HepG2 (cell line): ENCODE data around the gene TP53BP2. TPM values are rescaled to one million over a fixed set of nuclear protein-coding genes. Genes with fewer than 3 reads are reported as not detected.

Experiments
- CBX1 ChIP-seq: IDR thresholded peaks from one replicate; pipeline ENCODE4 v1.6.1; 2016; ENCODE audit warnings: antibody characterized with exemption, low read depth
- CBX2 ChIP-seq, 2 experiments: fragments of 200-600 bp in 1 of 2; sonication (generic); formaldehyde crosslinking in 1 of 2; IDR thresholded peaks; 2 replicates each; pipeline versions ENCODE4 v1.7.0 to v1.8.1; 2018 to 2022; ENCODE audit warnings: low read depth in 2 of 2, low read length in 1 of 2, mild to moderate bottlenecking in 1 of 2, missing genetic modification reagents in 1 of 2
- FOSL1 ChIP-seq: sonication (generic); formaldehyde crosslinking; IDR thresholded peaks from 2 replicates; pipeline ENCODE4 v1.9.0; 2021; ENCODE audit warnings: missing genetic modification reagents, borderline replicate concordance
- HNF4G ChIP-seq, 2 experiments: sonication (generic) in 1 of 2; formaldehyde crosslinking in 1 of 2; IDR thresholded peaks; 2 replicates each; pipeline versions ENCODE4 v1.4.0 to v1.6.1; 2011 to 2020; ENCODE audit warnings: borderline replicate concordance in 2 of 2, low read depth in 2 of 2, mild to moderate bottlenecking in 2 of 2, low read length in 1 of 2, missing genetic modification reagents in 1 of 2, moderate library complexity in 1 of 2
- REPIN1 ChIP-seq: sonication (generic); formaldehyde crosslinking; IDR thresholded peaks from 2 replicates; pipeline ENCODE4 v1.8.0; 2022; ENCODE audit warnings: missing genetic modification reagents, low read depth, mild to moderate bottlenecking, borderline replicate concordance
- TAF15 ChIP-seq: fragments of 200-400 bp; formaldehyde crosslinking; IDR thresholded peaks from one replicate; pipeline ENCODE4 v1.6.1; 2018; ENCODE audit warnings: mild to moderate bottlenecking, low read depth, low read length; ENCODE audit not compliant: poor library complexity, severe bottlenecking
- ZNF703 ChIP-seq: sonication (generic); formaldehyde crosslinking; IDR thresholded peaks from 2 replicates; pipeline ENCODE4 v1.5.1; 2020; ENCODE audit warnings: missing genetic modification reagents, mild to moderate bottlenecking, moderate library complexity, borderline replicate concordance
- ZNF776 ChIP-seq: sonication (generic); formaldehyde crosslinking; IDR thresholded peaks from 2 replicates; pipeline ENCODE4 v1.4.0; 2020; ENCODE audit warnings: mild to moderate bottlenecking, missing genetic modification reagents
- ZNF879 ChIP-seq: sonication (generic); formaldehyde crosslinking; IDR thresholded peaks from 2 replicates; pipeline ENCODE4 v1.8.1; 2023; ENCODE audit warnings: missing genetic modification reagents
- polyA plus RNA-seq, 8 experiments: library from polyadenylated mRNA; depleted of rRNA in 3 of 8; stranded (reverse) in 7 of 8; unstranded in 1 of 8; fragments of >200 nt; fragmentation: Illumina TruSeq in 4 of 8; extraction: Trizol in 4 of 8; gene quantifications; 2 replicates each; pipeline versions ENCODE4 v1.2.1 to v1.2.3, GENCODE V29; 2011 to 2016; ENCODE audit warnings: low read depth in 4 of 8, missing spikeins in 1 of 8, mixed read lengths in 1 of 8; ENCODE audit not compliant: insufficient read depth in 1 of 8
- total RNA-seq, 5 experiments: library from RNA; depleted of rRNA; stranded (reverse); fragments of >200 nt; fragmentation: Illumina TruSeq; extraction: Trizol; gene quantifications; 2 replicates each; pipeline ENCODE4 v1.2.3, GENCODE V29; 2016; ENCODE audit warnings: low read depth in 1 of 5
- TF ChIP-seq, protein P1 (sequence below): sonication (generic); formaldehyde crosslinking; IDR thresholded peaks from 2 replicates; pipeline ENCODE4 v1.4.0; 2020; ENCODE audit warnings: mild to moderate bottlenecking, missing genetic modification reagents, borderline replicate concordance
- TF ChIP-seq, protein P2 (sequence below): sonication (generic); formaldehyde crosslinking; IDR thresholded peaks from 2 replicates; pipeline ENCODE4 v1.8.1; 2023; ENCODE audit warnings: mild to moderate bottlenecking, missing genetic modification reagents, borderline replicate concordance
- TF ChIP-seq, protein P3 (sequence below): sonication (generic); formaldehyde crosslinking; IDR thresholded peaks from 2 replicates; pipeline ENCODE4 v1.8.0; 2022; ENCODE audit warnings: mild to moderate bottlenecking, missing genetic modification reagents; ENCODE audit not compliant: insufficient replicate concordance
- TF ChIP-seq, protein P4 (sequence below): sonication (generic); formaldehyde crosslinking; IDR thresholded peaks from 2 replicates; pipeline ENCODE4 v1.5.1; 2020; ENCODE audit warnings: mild to moderate bottlenecking, missing genetic modification reagents, moderate library complexity
- TF ChIP-seq, protein P5 (sequence below), 2 experiments: sonication (generic) in 1 of 2; formaldehyde crosslinking in 1 of 2; IDR thresholded peaks; 2 replicates each; pipeline versions ENCODE4 v1.4.0 to v1.6.1; 2018 to 2020; ENCODE audit warnings: missing genetic modification reagents in 2 of 2, borderline replicate concordance in 1 of 2, low read depth in 1 of 2, mild to moderate bottlenecking in 1 of 2, missing biosample characterization in 1 of 2

TP53BP2 gene
- total and polyA plus RNA-seq, 2 of the 13 experiments (the other 11 are each of a cell fraction or from before 2014, with no cell fraction given) = 10.0 to 14.0 TPM

DNA sequence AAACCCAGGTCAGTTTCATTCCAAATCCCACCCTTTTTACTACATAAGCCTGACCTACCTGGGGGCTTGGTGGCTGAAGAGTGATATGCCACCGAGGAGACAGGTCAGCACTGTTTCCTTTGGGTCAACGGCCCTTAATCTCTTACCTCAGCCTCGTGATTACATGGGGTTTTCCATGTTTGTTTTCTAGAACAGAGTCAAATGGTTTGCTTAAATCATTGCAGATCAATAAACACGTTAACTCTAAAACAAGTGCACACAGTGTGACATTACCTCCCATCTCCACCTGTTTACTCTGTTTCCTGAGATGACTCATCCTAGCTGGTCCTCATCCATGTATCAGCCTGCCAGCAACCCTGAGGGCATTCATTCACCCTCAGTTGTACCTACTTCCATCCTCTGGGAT lies 40.8 kb upstream of the TP53BP2 start (continued):
- TF ChIP-seq, protein P1, sequence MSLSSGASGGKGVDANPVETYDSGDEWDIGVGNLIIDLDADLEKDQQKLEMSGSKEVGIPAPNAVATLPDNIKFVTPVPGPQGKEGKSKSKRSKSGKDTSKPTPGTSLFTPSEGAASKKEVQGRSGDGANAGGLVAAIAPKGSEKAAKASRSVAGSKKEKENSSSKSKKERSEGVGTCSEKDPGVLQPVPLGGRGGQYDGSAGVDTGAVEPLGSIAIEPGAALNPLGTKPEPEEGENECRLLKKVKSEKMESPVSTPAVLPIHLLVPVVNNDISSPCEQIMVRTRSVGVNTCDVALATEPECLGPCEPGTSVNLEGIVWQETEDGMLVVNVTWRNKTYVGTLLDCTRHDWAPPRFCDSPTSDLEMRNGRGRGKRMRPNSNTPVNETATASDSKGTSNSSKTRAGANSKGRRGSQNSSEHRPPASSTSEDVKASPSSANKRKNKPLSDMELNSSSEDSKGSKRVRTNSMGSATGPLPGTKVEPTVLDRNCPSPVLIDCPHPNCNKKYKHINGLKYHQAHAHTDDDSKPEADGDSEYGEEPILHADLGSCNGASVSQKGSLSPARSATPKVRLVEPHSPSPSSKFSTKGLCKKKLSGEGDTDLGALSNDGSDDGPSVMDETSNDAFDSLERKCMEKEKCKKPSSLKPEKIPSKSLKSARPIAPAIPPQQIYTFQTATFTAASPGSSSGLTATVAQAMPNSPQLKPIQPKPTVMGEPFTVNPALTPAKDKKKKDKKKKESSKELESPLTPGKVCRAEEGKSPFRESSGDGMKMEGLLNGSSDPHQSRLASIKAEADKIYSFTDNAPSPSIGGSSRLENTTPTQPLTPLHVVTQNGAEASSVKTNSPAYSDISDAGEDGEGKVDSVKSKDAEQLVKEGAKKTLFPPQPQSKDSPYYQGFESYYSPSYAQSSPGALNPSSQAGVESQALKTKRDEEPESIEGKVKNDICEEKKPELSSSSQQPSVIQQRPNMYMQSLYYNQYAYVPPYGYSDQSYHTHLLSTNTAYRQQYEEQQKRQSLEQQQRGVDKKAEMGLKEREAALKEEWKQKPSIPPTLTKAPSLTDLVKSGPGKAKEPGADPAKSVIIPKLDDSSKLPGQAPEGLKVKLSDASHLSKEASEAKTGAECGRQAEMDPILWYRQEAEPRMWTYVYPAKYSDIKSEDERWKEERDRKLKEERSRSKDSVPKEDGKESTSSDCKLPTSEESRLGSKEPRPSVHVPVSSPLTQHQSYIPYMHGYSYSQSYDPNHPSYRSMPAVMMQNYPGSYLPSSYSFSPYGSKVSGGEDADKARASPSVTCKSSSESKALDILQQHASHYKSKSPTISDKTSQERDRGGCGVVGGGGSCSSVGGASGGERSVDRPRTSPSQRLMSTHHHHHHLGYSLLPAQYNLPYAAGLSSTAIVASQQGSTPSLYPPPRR (CRISPR knock-in tag) = peak; percentile 97
- no peak for TF ChIP-seq CBX2 (IDR thresholded peaks at IDR 0.05; ENCODE audit: low read depth, low read length)
- no peak for TF ChIP-seq CBX2 (CRISPR knock-in tag; IDR thresholded peaks at IDR 0.05; ENCODE audit: low read depth)
- TF ChIP-seq, protein P2, sequence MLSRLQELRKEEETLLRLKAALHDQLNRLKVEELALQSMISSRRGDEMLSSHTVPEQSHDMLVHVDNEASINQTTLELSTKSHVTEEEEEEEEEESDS (CRISPR knock-in tag) = no peak
- TF ChIP-seq, protein P3, sequence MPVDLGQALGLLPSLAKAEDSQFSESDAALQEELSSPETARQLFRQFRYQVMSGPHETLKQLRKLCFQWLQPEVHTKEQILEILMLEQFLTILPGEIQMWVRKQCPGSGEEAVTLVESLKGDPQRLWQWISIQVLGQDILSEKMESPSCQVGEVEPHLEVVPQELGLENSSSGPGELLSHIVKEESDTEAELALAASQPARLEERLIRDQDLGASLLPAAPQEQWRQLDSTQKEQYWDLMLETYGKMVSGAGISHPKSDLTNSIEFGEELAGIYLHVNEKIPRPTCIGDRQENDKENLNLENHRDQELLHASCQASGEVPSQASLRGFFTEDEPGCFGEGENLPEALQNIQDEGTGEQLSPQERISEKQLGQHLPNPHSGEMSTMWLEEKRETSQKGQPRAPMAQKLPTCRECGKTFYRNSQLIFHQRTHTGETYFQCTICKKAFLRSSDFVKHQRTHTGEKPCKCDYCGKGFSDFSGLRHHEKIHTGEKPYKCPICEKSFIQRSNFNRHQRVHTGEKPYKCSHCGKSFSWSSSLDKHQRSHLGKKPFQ = no peak
- TF ChIP-seq HNF4G (IDR thresholded peaks at IDR 0.05; ENCODE audit: borderline replicate concordance, low read depth, low read length) = no peak
- TF ChIP-seq HNF4G (CRISPR knock-in tag; IDR thresholded peaks at IDR 0.05; ENCODE audit: borderline replicate concordance, low read depth) = no peak
- TF ChIP-seq FOSL1 (CRISPR knock-in tag) = peak; percentile 51; the same call in 1 of the 2 replicates
- no peak for TF ChIP-seq ZNF879
- 0 out of 2 replicates have a peak, but pooled peaks have one; percentile 6 for TF ChIP-seq ZNF703 (CRISPR knock-in tag)
- TF ChIP-seq, protein P4, sequence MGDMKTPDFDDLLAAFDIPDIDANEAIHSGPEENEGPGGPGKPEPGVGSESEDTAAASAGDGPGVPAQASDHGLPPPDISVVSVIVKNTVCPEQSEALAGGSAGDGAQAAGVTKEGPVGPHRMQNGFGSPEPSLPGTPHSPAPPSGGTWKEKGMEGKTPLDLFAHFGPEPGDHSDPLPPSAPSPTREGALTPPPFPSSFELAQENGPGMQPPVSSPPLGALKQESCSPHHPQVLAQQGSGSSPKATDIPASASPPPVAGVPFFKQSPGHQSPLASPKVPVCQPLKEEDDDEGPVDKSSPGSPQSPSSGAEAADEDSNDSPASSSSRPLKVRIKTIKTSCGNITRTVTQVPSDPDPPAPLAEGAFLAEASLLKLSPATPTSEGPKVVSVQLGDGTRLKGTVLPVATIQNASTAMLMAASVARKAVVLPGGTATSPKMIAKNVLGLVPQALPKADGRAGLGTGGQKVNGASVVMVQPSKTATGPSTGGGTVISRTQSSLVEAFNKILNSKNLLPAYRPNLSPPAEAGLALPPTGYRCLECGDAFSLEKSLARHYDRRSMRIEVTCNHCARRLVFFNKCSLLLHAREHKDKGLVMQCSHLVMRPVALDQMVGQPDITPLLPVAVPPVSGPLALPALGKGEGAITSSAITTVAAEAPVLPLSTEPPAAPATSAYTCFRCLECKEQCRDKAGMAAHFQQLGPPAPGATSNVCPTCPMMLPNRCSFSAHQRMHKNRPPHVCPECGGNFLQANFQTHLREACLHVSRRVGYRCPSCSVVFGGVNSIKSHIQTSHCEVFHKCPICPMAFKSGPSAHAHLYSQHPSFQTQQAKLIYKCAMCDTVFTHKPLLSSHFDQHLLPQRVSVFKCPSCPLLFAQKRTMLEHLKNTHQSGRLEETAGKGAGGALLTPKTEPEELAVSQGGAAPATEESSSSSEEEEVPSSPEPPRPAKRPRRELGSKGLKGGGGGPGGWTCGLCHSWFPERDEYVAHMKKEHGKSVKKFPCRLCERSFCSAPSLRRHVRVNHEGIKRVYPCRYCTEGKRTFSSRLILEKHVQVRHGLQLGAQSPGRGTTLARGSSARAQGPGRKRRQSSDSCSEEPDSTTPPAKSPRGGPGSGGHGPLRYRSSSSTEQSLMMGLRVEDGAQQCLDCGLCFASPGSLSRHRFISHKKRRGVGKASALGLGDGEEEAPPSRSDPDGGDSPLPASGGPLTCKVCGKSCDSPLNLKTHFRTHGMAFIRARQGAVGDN (CRISPR knock-in tag) = no peak
- TF ChIP-seq, protein P5, sequence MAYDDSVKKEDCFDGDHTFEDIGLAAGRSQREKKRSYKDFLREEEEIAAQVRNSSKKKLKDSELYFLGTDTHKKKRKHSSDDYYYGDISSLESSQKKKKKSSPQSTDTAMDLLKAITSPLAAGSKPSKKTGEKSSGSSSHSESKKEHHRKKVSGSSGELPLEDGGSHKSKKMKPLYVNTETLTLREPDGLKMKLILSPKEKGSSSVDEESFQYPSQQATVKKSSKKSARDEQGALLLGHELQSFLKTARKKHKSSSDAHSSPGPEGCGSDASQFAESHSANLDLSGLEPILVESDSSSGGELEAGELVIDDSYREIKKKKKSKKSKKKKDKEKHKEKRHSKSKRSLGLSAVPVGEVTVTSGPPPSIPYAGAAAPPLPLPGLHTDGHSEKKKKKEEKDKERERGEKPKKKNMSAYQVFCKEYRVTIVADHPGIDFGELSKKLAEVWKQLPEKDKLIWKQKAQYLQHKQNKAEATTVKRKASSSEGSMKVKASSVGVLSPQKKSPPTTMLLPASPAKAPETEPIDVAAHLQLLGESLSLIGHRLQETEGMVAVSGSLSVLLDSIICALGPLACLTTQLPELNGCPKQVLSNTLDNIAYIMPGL (CRISPR knock-in tag; IDR thresholded peaks at IDR 0.05; ENCODE audit: borderline replicate concordance in 1 of 2, low read depth in 1 of 2) = no peak
- TF ChIP-seq TAF15 = no peak
- no peak for TF ChIP-seq REPIN1 (CRISPR knock-in tag)
- 0 out of 2 replicates have a peak, but pooled peaks have one; percentile 32 for TF ChIP-seq ZNF776
- TF ChIP-seq CBX1 = no peak
